MCF 10A (cell line): ENCODE data around the gene CD180. TPM values are rescaled to one million over a fixed set of nuclear protein-coding genes. Genes with fewer than 3 reads are reported as not detected.

Experiments used
- BruUV-seq: library from RNA; stranded (reverse); fragments of 400-500 nt; replicated peaks from 2 replicates; lab custom pipeline; 2021; lab: Mats Ljungman, UMichigan
- CTCF ChIA-PET: fragments of 300-600 bp; sonication (Branson Sonifier 250); formaldehyde crosslinking; extraction: SDS; loops from one replicate; lab custom pipeline; 2021; ENCODE audit warnings: antibody characterized with exemption, inconsistent platforms; lab: Yijun Ruan, JAX
- POLR2A ChIA-PET: fragments of 300-600, 350-650 bp; sonication (Branson Sonifier 250); formaldehyde crosslinking; extraction: SDS; loops from one replicate; lab custom pipeline; 2020; ENCODE audit warnings: antibody characterized with exemption, inconsistent platforms; lab: Yijun Ruan, JAX
- DNase-seq: peaks from one replicate; pipeline ENCODE4 v3.0.0-alpha.2; 2018; ENCODE audit not compliant: unreplicated experiment
- H3K27ac Mint-ChIP-seq: one replicate; pipeline ENCODE4 v1.8.0; 2022; ENCODE audit warnings: mild to moderate bottlenecking, low read depth, mixed read lengths; ENCODE audit not compliant: unreplicated experiment
- H3K27me3 Mint-ChIP-seq: one replicate; pipeline ENCODE4 v1.8.0; 2022; ENCODE audit warnings: mixed read lengths; ENCODE audit not compliant: insufficient read depth, unreplicated experiment
- H3K36me3 Mint-ChIP-seq: one replicate; pipeline ENCODE4 v1.8.0; 2022; ENCODE audit warnings: mild to moderate bottlenecking, moderate library complexity, mixed read lengths; ENCODE audit not compliant: insufficient read depth, unreplicated experiment
- H3K4me1 Mint-ChIP-seq: one replicate; pipeline ENCODE4 v1.8.0; 2022; ENCODE audit warnings: mixed read lengths; ENCODE audit not compliant: insufficient read depth, unreplicated experiment
- H3K4me3 Mint-ChIP-seq: one replicate; pipeline ENCODE4 v1.8.0; 2022; ENCODE audit warnings: mild to moderate bottlenecking, moderate library complexity, mixed read lengths; ENCODE audit not compliant: unreplicated experiment
- H3K9me3 Mint-ChIP-seq: one replicate; pipeline ENCODE4 v1.8.0; 2022; ENCODE audit warnings: mixed read lengths; ENCODE audit not compliant: unreplicated experiment
- intact Hi-C: fragments of 100-400 bp; cut with micrococcal nuclease; formaldehyde crosslinking; loops from 2 replicates; pipeline ENCODE4 v1.14.1; 2022
- total RNA-seq: library from RNA; stranded (reverse); gene quantifications from 2 replicates; pipeline ENCODE4 v1.2.3, GENCODE V29; 2022
- TF ChIP-seq, protein P1 (sequence below): fragments of 200-600 bp; IDR thresholded peaks from one replicate; pipeline ENCODE4 v1.8.0; 2022; ENCODE audit warnings: antibody characterized with exemption, mild to moderate bottlenecking; ENCODE audit not compliant: unreplicated experiment

CD180 gene
- total RNA-seq, 1 experiment from 2014 or later, result 0.07 TPM

DNA sequence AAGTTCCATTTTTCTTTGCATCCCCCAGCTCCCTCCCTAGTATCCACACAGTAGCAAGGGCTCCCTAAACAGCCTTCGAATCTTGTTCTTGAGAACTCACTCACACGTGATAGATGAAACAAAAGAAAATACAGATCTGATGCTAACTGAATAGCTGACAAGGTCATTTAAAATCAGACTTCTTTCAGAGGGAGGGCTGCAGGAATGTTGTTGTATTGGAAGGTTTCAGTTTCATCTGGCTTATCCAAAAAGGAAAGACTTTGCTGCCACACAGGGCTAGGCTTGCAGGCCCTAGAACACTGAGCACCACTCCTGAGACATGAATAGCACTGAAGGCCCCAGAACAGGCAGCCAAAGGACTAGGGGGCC, 3.2 kb downstream of the CD180 start:
- peaks cover 12% of the 10 kb centered on the region for H3K4me1 Mint-ChIP-seq
- no peaks in the 10 kb centered on the region for H3K9me3 Mint-ChIP-seq
- no peak overlapping the region for H3K4me3 Mint-ChIP-seq
- CTCF ChIA-PET, result interaction anchor here (0.8 to 1.3 kb wide), 2 partner anchors 18 to 43 kb away, joined by 3 read pairs; no protein-coding TSS in a partner anchor
- H3K27ac Mint-ChIP-seq, result no peak overlapping the region
- TF ChIP-seq, protein P1, sequence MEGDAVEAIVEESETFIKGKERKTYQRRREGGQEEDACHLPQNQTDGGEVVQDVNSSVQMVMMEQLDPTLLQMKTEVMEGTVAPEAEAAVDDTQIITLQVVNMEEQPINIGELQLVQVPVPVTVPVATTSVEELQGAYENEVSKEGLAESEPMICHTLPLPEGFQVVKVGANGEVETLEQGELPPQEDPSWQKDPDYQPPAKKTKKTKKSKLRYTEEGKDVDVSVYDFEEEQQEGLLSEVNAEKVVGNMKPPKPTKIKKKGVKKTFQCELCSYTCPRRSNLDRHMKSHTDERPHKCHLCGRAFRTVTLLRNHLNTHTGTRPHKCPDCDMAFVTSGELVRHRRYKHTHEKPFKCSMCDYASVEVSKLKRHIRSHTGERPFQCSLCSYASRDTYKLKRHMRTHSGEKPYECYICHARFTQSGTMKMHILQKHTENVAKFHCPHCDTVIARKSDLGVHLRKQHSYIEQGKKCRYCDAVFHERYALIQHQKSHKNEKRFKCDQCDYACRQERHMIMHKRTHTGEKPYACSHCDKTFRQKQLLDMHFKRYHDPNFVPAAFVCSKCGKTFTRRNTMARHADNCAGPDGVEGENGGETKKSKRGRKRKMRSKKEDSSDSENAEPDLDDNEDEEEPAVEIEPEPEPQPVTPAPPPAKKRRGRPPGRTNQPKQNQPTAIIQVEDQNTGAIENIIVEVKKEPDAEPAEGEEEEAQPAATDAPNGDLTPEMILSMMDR, result no peak
- no peaks in the 10 kb centered on the region for H3K27me3 Mint-ChIP-seq
- no peak for DNase-seq
- intact Hi-C loops, result no loop called here
- POLR2A ChIA-PET, result interaction anchor here (0.6 to 1.2 kb wide), 3 partner anchors 10 to 930 kb away, joined by 3 to 4 read pairs (median 3); no protein-coding TSS in a partner anchor
- H3K36me3 Mint-ChIP-seq, result no peaks in the 10 kb centered on the region
- no TSS peak for BruUV-seq

DNA sequence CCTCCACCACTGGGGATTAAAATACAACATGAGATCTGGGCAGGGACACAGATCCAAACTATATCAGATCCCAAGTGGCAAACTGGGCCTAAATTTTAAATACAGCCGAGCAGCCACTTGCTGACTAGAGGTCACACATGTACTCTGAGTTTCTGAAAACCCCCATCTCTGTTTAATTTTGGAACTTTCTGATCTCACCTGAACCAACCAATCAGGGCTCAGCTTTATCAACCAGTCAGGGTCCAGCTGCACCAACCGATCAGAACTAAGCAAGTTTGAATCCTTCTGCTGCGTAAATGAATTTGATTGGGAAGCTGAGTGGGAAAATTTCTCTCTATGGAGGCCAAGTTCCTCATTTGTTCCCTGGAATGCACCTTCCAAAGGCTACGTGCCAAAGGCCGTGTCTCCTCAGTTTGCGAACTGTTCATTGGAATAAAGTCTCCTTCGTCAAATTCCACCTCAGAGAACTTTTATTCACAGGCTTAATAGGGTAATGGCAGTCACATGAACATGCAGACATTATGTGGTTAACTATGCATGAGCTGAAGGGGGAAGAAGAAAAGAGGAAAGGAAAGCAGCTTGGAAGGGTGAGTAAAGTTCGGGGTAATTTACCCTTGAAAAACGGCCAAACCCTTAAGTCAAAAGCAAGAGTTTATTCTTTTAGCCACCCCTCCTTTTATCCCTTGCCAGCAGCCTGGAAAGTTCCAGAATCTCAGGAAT, 3.7 kb downstream of the CD180 start:
- Mint-ChIP-seq H3K4me3 (no peak overlapping the region), H3K36me3 (no peaks in the 10 kb centered on the region), H3K4me1 (peaks cover 12% of the 10 kb centered on the region), H3K27me3 (no peaks in the 10 kb centered on the region), H3K27ac (no peak overlapping the region), H3K9me3 (no peaks in the 10 kb centered on the region)
- ChIA-PET CTCF (interaction anchor here (0.8 to 1.6 kb wide), 4 partner anchors 14 to 43 kb away, joined by 3 to 7 read pairs (median 4); no protein-coding TSS in a partner anchor), POLR2A (interaction anchor here (0.9 to 1.2 kb wide), 2 partner anchors 11 to 32 kb away, joined by 3 to 4 read pairs; no protein-coding TSS in a partner anchor)
- TF ChIP-seq, protein P1, result no peak
- intact Hi-C loops, result no loop called here
- DNase-seq, result no peak
- no TSS peak for BruUV-seq

DNA sequence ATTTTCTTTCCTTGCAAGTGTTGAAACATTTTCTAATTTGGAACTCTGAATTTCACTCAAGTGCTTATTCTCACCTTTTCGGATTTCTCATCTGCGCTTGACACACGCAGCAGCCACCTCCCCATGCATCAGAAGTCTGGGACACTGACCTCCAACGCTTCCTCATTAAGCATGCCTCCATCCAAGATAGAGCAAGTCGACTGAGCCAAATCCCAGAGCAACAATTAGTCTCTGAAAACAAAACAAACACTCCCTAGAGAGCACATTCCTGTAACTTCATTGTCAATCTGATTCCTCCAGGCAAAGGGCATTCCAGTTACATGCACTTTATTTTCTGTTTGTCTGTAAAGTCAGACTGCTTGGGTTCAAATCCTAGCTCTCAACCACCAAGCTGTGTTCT, 5.7 kb downstream of the CD180 start:
- Mint-ChIP-seq H3K9me3 (no peaks in the 10 kb centered on the region), H3K27ac (no peak overlapping the region), H3K27me3 (no peaks in the 10 kb centered on the region), H3K4me3 (no peak overlapping the region), H3K4me1 (peaks cover 12% of the 10 kb centered on the region), H3K36me3 (no peaks in the 10 kb centered on the region)
- ChIA-PET CTCF (no interaction called here), POLR2A (interaction anchor here (0.9 to 1.2 kb wide), 2 partner anchors 8 to 16 kb away, joined by 3 read pairs; no protein-coding TSS in a partner anchor)
- DNase-seq, result no peak
- intact Hi-C loops, result no loop called here
- no TSS peak for BruUV-seq
- TF ChIP-seq, protein P1, result no peak

DNA sequence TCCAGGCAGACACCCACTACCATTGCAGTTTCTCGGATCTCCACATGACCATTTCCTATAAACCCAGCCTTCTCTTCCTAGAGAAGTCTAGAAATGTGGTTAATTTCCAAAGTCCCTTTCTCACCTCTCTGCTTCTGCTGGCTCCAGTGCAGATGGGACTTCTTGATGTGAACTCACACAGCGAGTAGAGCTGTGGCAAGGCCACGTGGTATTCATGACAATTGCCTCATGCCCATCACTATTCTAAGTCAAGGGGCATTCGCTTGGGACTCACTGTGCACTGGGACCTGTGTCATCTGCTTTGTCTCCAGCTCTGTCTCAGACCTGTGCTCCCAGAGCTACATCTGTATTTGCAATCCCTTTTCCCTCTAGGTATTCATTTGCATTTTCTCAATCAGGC, 6.2 kb downstream of the CD180 start:
- Mint-ChIP-seq H3K27ac (no peak overlapping the region), H3K9me3 (no peaks in the 10 kb centered on the region), H3K4me1 (peaks cover 7% of the 10 kb centered on the region), H3K36me3 (no peaks in the 10 kb centered on the region), H3K27me3 (no peaks in the 10 kb centered on the region), H3K4me3 (no peak overlapping the region)
- TF ChIP-seq, protein P1, result no peak
- ChIA-PET POLR2A (interaction anchor here (1.2 kb wide), 1 partner anchor 17 kb away, joined by 3 read pairs; no protein-coding TSS in a partner anchor), CTCF (no interaction called here)
- no peak for DNase-seq
- intact Hi-C loops, result no loop called here
- no TSS peak for BruUV-seq
